ENCODE results near the gene CRIP3. TPM values are rescaled to one million over a fixed set of nuclear protein-coding genes. Genes with fewer than 3 reads are reported as not detected.

The CRIP3 gene
- total RNA-seq, 5 donors from 2014 or later (not counting 1 experiment from before 2014, with no cell fraction given), result 1.3 to 4.2 (median 2.8) TPM

- no peak overlapping the region for H3K27ac ChIP-seq (ENCODE audit: low read length)
- CTCF ChIA-PET, result no interaction called here
- POLR2A ChIA-PET, result no interaction called here
Observed at GRCh38 chr6:43269273-43270007, 39.2 kb downstream of the CRIP3 start.

GRCh38 chr6:43268782-43269272, 39.8 kb downstream of the CRIP3 start:
- peaks cover 4 to 12% (median 5%) of the 10 kb centered on the region in 3 donors for H3K4me1 Mint-ChIP-seq
- H3K27ac ChIP-seq (ENCODE audit: low read length), result no peak overlapping the region
- 85% methylated on average over 4 of the region's 10 CpGs for WGBS (ENCODE audit: insufficient coverage)
- peaks cover 0 to 7% of the 10 kb centered on the region in 2 donors for H3K27me3 Mint-ChIP-seq
- ChIA-PET CTCF (interaction anchor here in 1 of 2 donors (0.6 to 1.5 kb wide), 2 partner anchors 81 to 129 kb away, joined by 4 to 5 read pairs; no protein-coding TSS in a partner anchor), POLR2A (no interaction called here)
- no peak overlapping the region for H3K4me3 ChIP-seq (ENCODE audit: control insufficient read depth in 1 of 2, extremely low read depth in 1 of 2, low read length in 1 of 2)
- H3K36me3 Mint-ChIP-seq, result no peaks in the 10 kb centered on the region
- no peaks in the 10 kb centered on the region for H3K36me3 ChIP-seq (ENCODE audit: control insufficient read depth in 2 of 2, extremely low read depth in 1 of 2, insufficient read depth in 1 of 2, low read length in 1 of 2)
- no peak for DNase-seq
- H3K9me3 Mint-ChIP-seq, result no peaks in the 10 kb centered on the region
- H3K4me3 Mint-ChIP-seq, result peak overlapping the region; percentile 59 to 76 (median 73)
- no peak overlapping the region for H3K27ac Mint-ChIP-seq
- peaks cover 0 to 12% of the 10 kb centered on the region in 2 experiments for H3K4me1 ChIP-seq (ENCODE audit: control insufficient read depth in 1 of 2, extremely low read depth in 1 of 2, insufficient read depth in 2 of 2, low read length in 2 of 2)
- no peak for ATAC-seq (replicated peaks in 1 of 4)
- H3K9me3 ChIP-seq, result no peaks in the 10 kb centered on the region
- peaks cover 0 to 32% of the 10 kb centered on the region in 2 experiments for H3K27me3 ChIP-seq (replicated peaks in 1 of 2; ENCODE audit: control insufficient read depth in 2 of 2, extremely low read depth in 1 of 2, insufficient read depth in 2 of 2, low read length in 1 of 2)

More at GRCh38 chr6:43269273-43270007, 39.2 kb downstream of the CRIP3 start:
- DNase-seq (peak in 26 of 35 experiments; percentile 11 to 52 (median 37)), ATAC-seq (replicated peaks in 1 of 4) (peak; percentile 72 to 83 (median 74))
- Histone ChIP-seq H3K4me3 (ENCODE audit: control insufficient read depth in 1 of 2, extremely low read depth in 1 of 2, low read length in 1 of 2) (peak overlapping the region; percentile 53 to 60), H3K9me3 (no peaks in the 10 kb centered on the region), H3K27me3 (replicated peaks in 1 of 2; ENCODE audit: control insufficient read depth in 2 of 2, extremely low read depth in 1 of 2, insufficient read depth in 2 of 2, low read length in 1 of 2) (peaks cover 0 to 38% of the 10 kb centered on the region in 2 experiments), H3K36me3 (ENCODE audit: control insufficient read depth in 2 of 2, extremely low read depth in 1 of 2, insufficient read depth in 1 of 2, low read length in 1 of 2) (no peaks in the 10 kb centered on the region), H3K4me1 (ENCODE audit: control insufficient read depth in 1 of 2, extremely low read depth in 1 of 2, insufficient read depth in 2 of 2, low read length in 2 of 2) (peaks cover 0 to 12% of the 10 kb centered on the region in 2 experiments)
- no peaks in the 10 kb centered on the region for H3K36me3 Mint-ChIP-seq
- H3K4me3 Mint-ChIP-seq, result peak overlapping the region; percentile 59 to 76 (median 73)
- 4% methylated on average over 37 of the region's 44 CpGs for WGBS (ENCODE audit: insufficient coverage)
- peaks cover 0 to 11% of the 10 kb centered on the region in 2 donors for H3K27me3 Mint-ChIP-seq
- H3K9me3 Mint-ChIP-seq, result no peaks in the 10 kb centered on the region
- no peak overlapping the region for H3K27ac Mint-ChIP-seq
- H3K4me1 Mint-ChIP-seq, result peaks cover 4 to 16% (median 5%) of the 10 kb centered on the region in 3 donors

- no CpG with 5 or more reads among the region's 3 CpGs for WGBS (ENCODE audit: insufficient coverage)
- H3K4me1 ChIP-seq (ENCODE audit: control insufficient read depth in 1 of 2, extremely low read depth in 1 of 2, insufficient read depth in 2 of 2, low read length in 2 of 2), result peaks cover 0 to 17% of the 10 kb centered on the region in 2 experiments
- peaks cover 0 to 34% of the 10 kb centered on the region in 2 experiments for H3K27me3 ChIP-seq (replicated peaks in 1 of 2; ENCODE audit: control insufficient read depth in 2 of 2, extremely low read depth in 1 of 2, insufficient read depth in 2 of 2, low read length in 1 of 2)
- Mint-ChIP-seq H3K4me1 (peaks cover 6 to 12% (median 9%) of the 10 kb centered on the region in 3 donors), H3K27ac (no peak overlapping the region), H3K9me3 (no peaks in the 10 kb centered on the region), H3K4me3 (peak overlapping the region in 1 of 3 donors; percentile 73), H3K36me3 (no peaks in the 10 kb centered on the region), H3K27me3 (peaks cover 0 to 7% of the 10 kb centered on the region in 2 donors)
- H3K36me3 ChIP-seq (ENCODE audit: control insufficient read depth in 2 of 2, extremely low read depth in 1 of 2, insufficient read depth in 1 of 2, low read length in 1 of 2), result no peaks in the 10 kb centered on the region
- POLR2A ChIA-PET, result no interaction called here
- no peak overlapping the region for H3K27ac ChIP-seq (ENCODE audit: low read length)
- no peak for ATAC-seq (replicated peaks in 1 of 4)
- H3K9me3 ChIP-seq, result no peaks in the 10 kb centered on the region
- H3K4me3 ChIP-seq (ENCODE audit: control insufficient read depth in 1 of 2, extremely low read depth in 1 of 2, low read length in 1 of 2), result no peak overlapping the region
- no peak for DNase-seq
- CTCF ChIA-PET, result interaction anchor here in 1 of 2 donors (0.6 to 1.5 kb wide), 2 partner anchors 81 to 129 kb away, joined by 4 to 5 read pairs; no protein-coding TSS in a partner anchor
Observed at GRCh38 chr6:43268355-43268700, 40.3 kb downstream of the CRIP3 start.

- peaks cover 0 to 34% of the 10 kb centered on the region in 2 experiments for H3K27me3 ChIP-seq (replicated peaks in 1 of 2; ENCODE audit: control insufficient read depth in 2 of 2, extremely low read depth in 1 of 2, insufficient read depth in 2 of 2, low read length in 1 of 2)
- WGBS (ENCODE audit: insufficient coverage), result 97% methylated on average over 5 of the region's 7 CpGs
- peaks cover 0 to 19% of the 10 kb centered on the region in 2 experiments for H3K4me1 ChIP-seq (ENCODE audit: control insufficient read depth in 1 of 2, extremely low read depth in 1 of 2, insufficient read depth in 2 of 2, low read length in 2 of 2)
- Mint-ChIP-seq H3K27me3 (peaks cover 0 to 7% of the 10 kb centered on the region in 2 donors), H3K4me1 (peaks cover 6 to 12% (median 10%) of the 10 kb centered on the region in 3 donors), H3K4me3 (peak overlapping the region in 1 of 3 donors; percentile 73), H3K36me3 (no peaks in the 10 kb centered on the region), H3K9me3 (no peaks in the 10 kb centered on the region), H3K27ac (no peak overlapping the region)
- no peaks in the 10 kb centered on the region for H3K9me3 ChIP-seq
- ChIA-PET CTCF (interaction anchor here in 1 of 2 donors (1.5 kb wide), 1 partner anchor 130 kb away, joined by 4 read pairs; no protein-coding TSS in a partner anchor), POLR2A (no interaction called here)
- no peak overlapping the region for H3K27ac ChIP-seq (ENCODE audit: low read length)
- no peaks in the 10 kb centered on the region for H3K36me3 ChIP-seq (ENCODE audit: control insufficient read depth in 2 of 2, extremely low read depth in 1 of 2, insufficient read depth in 1 of 2, low read length in 1 of 2)
- no peak overlapping the region for H3K4me3 ChIP-seq (ENCODE audit: control insufficient read depth in 1 of 2, extremely low read depth in 1 of 2, low read length in 1 of 2)
- ATAC-seq (replicated peaks in 1 of 4), result no peak
- DNase-seq, result no peak
Observed at GRCh38 chr6:43267619-43268354, 40.8 kb downstream of the CRIP3 start.

- Histone ChIP-seq H3K36me3 (ENCODE audit: control insufficient read depth in 2 of 2, extremely low read depth in 1 of 2, insufficient read depth in 1 of 2, low read length in 1 of 2) (no peaks in the 10 kb centered on the region), H3K27me3 (replicated peaks in 1 of 2; ENCODE audit: control insufficient read depth in 2 of 2, extremely low read depth in 1 of 2, insufficient read depth in 2 of 2, low read length in 1 of 2) (peaks cover 0 to 33% of the 10 kb centered on the region in 2 experiments), H3K4me1 (ENCODE audit: control insufficient read depth in 1 of 2, extremely low read depth in 1 of 2, insufficient read depth in 2 of 2, low read length in 2 of 2) (peaks cover 0 to 19% of the 10 kb centered on the region in 2 experiments), H3K27ac (ENCODE audit: low read length) (no peak overlapping the region), H3K9me3 (no peaks in the 10 kb centered on the region), H3K4me3 (ENCODE audit: control insufficient read depth in 1 of 2, extremely low read depth in 1 of 2, low read length in 1 of 2) (no peak overlapping the region)
- no peaks in the 10 kb centered on the region for H3K36me3 Mint-ChIP-seq
- H3K27ac Mint-ChIP-seq, result no peak overlapping the region
- H3K9me3 Mint-ChIP-seq, result no peaks in the 10 kb centered on the region
- DNase-seq, result no peak
- no peak for ATAC-seq (replicated peaks in 1 of 4)
- 82% methylated on average over 2 of the region's 6 CpGs for WGBS (ENCODE audit: insufficient coverage)
- H3K27me3 Mint-ChIP-seq, result peaks cover 0 to 7% of the 10 kb centered on the region in 2 donors
- ChIA-PET POLR2A (no interaction called here), CTCF (interaction anchor here in 1 of 2 donors (0.6 kb wide), 1 partner anchor 260 kb away, joined by 3 read pairs; no protein-coding TSS in a partner anchor)
- peaks cover 6 to 12% (median 10%) of the 10 kb centered on the region in 3 donors for H3K4me1 Mint-ChIP-seq
- no peak overlapping the region for H3K4me3 Mint-ChIP-seq
Observed at GRCh38 chr6:43265564-43265963, 43.1 kb downstream of the CRIP3 start.

- H3K9me3 Mint-ChIP-seq, result no peaks in the 10 kb centered on the region
- 68% methylated on average over 5 of the region's 5 CpGs for WGBS (ENCODE audit: insufficient coverage)
- H3K4me1 Mint-ChIP-seq, result peaks cover 6 to 7% (median 6%) of the 10 kb centered on the region in 3 donors
- no peak overlapping the region for H3K4me3 ChIP-seq (ENCODE audit: control insufficient read depth in 1 of 2, extremely low read depth in 1 of 2, low read length in 1 of 2)
- H3K27ac Mint-ChIP-seq, result no peak overlapping the region
- H3K36me3 ChIP-seq (ENCODE audit: control insufficient read depth in 2 of 2, extremely low read depth in 1 of 2, insufficient read depth in 1 of 2, low read length in 1 of 2), result no peaks in the 10 kb centered on the region
- H3K4me3 Mint-ChIP-seq, result no peak overlapping the region
- H3K27ac ChIP-seq (ENCODE audit: low read length), result no peak overlapping the region
- no peaks in the 10 kb centered on the region for H3K36me3 Mint-ChIP-seq
- peaks cover 0 to 7% of the 10 kb centered on the region in 2 donors for H3K27me3 Mint-ChIP-seq
- peaks cover 0 to 15% of the 10 kb centered on the region in 2 experiments for H3K4me1 ChIP-seq (ENCODE audit: control insufficient read depth in 1 of 2, extremely low read depth in 1 of 2, insufficient read depth in 2 of 2, low read length in 2 of 2)
- POLR2A ChIA-PET, result interaction anchor here in 1 of 2 donors (0.5 kb wide), 1 partner anchor 12 kb away, joined by 4 read pairs; no protein-coding TSS in a partner anchor
- no peaks in the 10 kb centered on the region for H3K9me3 ChIP-seq
- CTCF ChIA-PET, result interaction anchor here (0.6 to 1.6 kb wide), 4 partner anchors 36 to 242 kb away, joined by 3 to 5 read pairs (median 4); partner anchors contain the start of gene DNPH1 (in 1 of the 2)
- H3K27me3 ChIP-seq (replicated peaks in 1 of 2; ENCODE audit: control insufficient read depth in 2 of 2, extremely low read depth in 1 of 2, insufficient read depth in 2 of 2, low read length in 1 of 2), result peaks cover 0 to 28% of the 10 kb centered on the region in 2 experiments
- ATAC-seq (replicated peaks in 1 of 4), result no peak
- DNase-seq, result no peak
Observed at GRCh38 chr6:43264599-43265145, 44.0 kb downstream of the CRIP3 start.

All from T-cell (primary cell).